ENCODE measurements around the gene WWOX.

Gene WWOX

GRCh38 chr16:78075800-78076199 is 23.7 kb upstream of the WWOX start:
- TF ChIP-seq SPI1 (IDR thresholded peaks at IDR 0.05; ENCODE audit: low read depth, low read length) (no peak), TAF1 (IDR thresholded peaks at IDR 0.05; ENCODE audit: low read depth, low read length) (no peak), POU2F2 (IDR thresholded peaks at IDR 0.05; ENCODE audit: low read depth, low read length) (no peak), PAX5 (IDR thresholded peaks at IDR 0.05; ENCODE audit: insufficient read depth, low read length, severe bottlenecking) (no peak), POLR2AphosphoS5 (IDR thresholded peaks at IDR 0.05; ENCODE audit: low read depth, low read length) (no peak), POLR2A (IDR thresholded peaks at IDR 0.05; ENCODE audit: low read depth, low read length) (no peak)
- no peak for FAIRE-seq
- DNase-seq (ENCODE audit: insufficient read length, low spot score) = no peak

DNA sequence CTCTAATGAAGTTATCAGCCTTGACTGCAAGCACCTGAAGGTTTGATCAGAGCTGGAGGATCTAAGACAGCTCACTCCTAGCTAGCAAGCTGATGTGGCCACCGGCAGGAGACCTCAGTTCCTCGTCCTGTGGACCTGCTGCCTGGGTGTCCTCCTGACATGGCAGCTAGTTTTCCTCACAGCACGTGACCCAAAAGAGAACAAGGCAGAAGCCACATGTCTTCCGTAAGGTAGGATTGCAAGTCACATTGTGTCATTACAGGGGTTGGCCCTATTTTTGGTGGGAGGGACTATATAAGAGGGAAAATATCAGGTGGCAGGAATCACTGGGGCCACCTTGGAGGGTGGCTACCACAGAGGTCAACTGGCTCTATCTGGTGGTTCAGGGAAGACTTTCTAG is 18.1 kb upstream of the WWOX start:
- TF ChIP-seq POLR2AphosphoS5 (IDR thresholded peaks at IDR 0.05; ENCODE audit: low read depth, low read length) = no peak
- no peak for TF ChIP-seq SPI1 (IDR thresholded peaks at IDR 0.05; ENCODE audit: low read depth, low read length)
- no peak for TF ChIP-seq PAX5 (IDR thresholded peaks at IDR 0.05; ENCODE audit: insufficient read depth, low read length, severe bottlenecking)
- TF ChIP-seq POU2F2 (IDR thresholded peaks at IDR 0.05; ENCODE audit: low read depth, low read length) = no peak
- TF ChIP-seq POLR2A (IDR thresholded peaks at IDR 0.05; ENCODE audit: low read depth, low read length) = no peak
- TF ChIP-seq TAF1 (IDR thresholded peaks at IDR 0.05; ENCODE audit: low read depth, low read length) = no peak
- FAIRE-seq (no peak), DNase-seq (ENCODE audit: insufficient read length, low spot score) (no peak)

- FAIRE-seq (no peak), DNase-seq (ENCODE audit: insufficient read length, low spot score) (no peak)
- TF ChIP-seq SPI1 (IDR thresholded peaks at IDR 0.05; ENCODE audit: low read depth, low read length) (no peak), POLR2A (IDR thresholded peaks at IDR 0.05; ENCODE audit: low read depth, low read length) (no peak), POLR2AphosphoS5 (IDR thresholded peaks at IDR 0.05; ENCODE audit: low read depth, low read length) (no peak), TAF1 (IDR thresholded peaks at IDR 0.05; ENCODE audit: low read depth, low read length) (no peak), POU2F2 (IDR thresholded peaks at IDR 0.05; ENCODE audit: low read depth, low read length) (no peak), PAX5 (IDR thresholded peaks at IDR 0.05; ENCODE audit: insufficient read depth, low read length, severe bottlenecking) (no peak)
Measured at GRCh38 chr16:78091419-78091818, 8.0 kb upstream of the WWOX start.

DNA sequence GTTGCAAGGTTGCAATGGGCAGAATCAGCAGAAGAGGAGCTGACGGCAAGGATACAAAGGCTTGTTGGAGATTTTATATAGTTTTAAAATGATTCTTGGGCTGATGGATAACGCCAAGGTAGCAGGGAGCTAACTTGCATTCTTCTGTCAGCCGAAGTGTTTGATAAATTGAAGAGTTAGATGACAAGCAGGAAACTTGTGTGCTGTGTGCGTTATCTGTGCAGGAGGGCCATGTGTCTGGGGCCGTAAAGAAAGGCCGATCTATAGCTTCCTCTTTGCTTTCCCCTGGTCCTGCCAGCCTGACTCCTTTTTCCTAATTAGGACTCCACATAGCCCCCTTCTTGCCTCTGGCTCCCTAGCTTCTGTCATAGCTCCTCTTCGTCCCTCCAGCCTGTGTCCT is 6.7 kb upstream of the WWOX start:
- DNase-seq (ENCODE audit: insufficient read length, low spot score) (no peak), FAIRE-seq (no peak)
- TF ChIP-seq POLR2A (IDR thresholded peaks at IDR 0.05; ENCODE audit: low read depth, low read length) = no peak

DNA sequence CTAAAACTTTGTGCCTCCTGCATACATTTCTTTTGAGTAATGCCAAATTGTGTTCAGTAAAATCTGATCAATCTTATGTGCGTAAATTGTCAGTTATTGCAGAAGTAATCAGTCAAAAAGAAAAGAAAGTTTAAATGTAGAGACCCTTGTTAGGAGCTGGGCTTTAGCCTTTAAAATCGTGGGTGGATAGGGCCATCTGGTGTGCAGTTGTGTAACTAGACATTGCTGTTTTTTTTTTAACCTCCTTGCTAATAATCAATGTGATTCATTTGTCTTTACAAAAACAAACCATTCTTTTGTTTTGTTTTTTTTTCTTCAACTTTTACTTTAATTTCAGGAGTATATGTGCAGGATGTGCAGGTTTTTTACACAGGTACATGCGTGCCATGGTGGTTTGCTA is 5.3 kb upstream of the WWOX start:
- no peak for TF ChIP-seq PAX5 (IDR thresholded peaks at IDR 0.05; ENCODE audit: insufficient read depth, low read length, severe bottlenecking)

DNA sequence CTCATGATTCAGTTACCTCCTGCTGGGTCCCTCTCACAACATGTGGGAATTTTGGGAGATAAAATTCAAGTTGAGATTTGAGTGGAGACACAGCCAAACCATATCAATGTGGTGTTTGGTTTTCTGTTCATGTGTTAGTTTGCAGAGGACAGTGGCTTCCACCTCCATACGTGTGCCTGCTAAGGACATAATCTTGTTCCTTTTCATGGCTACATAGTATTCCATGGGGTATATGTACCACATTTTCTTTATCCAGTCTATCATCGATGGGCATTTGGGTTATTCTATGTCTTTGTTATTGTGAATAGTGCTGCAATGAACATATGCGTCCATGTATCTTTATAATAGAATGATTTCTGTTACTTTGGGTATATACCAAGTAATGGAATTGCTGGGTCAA is 4.5 kb upstream of the WWOX start:
- TF ChIP-seq SPI1 (IDR thresholded peaks at IDR 0.05; ENCODE audit: low read depth, low read length) (no peak), TAF1 (IDR thresholded peaks at IDR 0.05; ENCODE audit: low read depth, low read length) (no peak), POU2F2 (IDR thresholded peaks at IDR 0.05; ENCODE audit: low read depth, low read length) (no peak), POLR2AphosphoS5 (IDR thresholded peaks at IDR 0.05; ENCODE audit: low read depth, low read length) (no peak), POLR2A (IDR thresholded peaks at IDR 0.05; ENCODE audit: low read depth, low read length) (no peak), PAX5 (IDR thresholded peaks at IDR 0.05; ENCODE audit: insufficient read depth, low read length, severe bottlenecking) (no peak)
- DNase-seq (ENCODE audit: insufficient read length, low spot score) (no peak), FAIRE-seq (no peak)

More for the DNA sequence above, 5.3 kb upstream of the WWOX start:
- FAIRE-seq (no peak), DNase-seq (ENCODE audit: insufficient read length, low spot score) (no peak)

DNA sequence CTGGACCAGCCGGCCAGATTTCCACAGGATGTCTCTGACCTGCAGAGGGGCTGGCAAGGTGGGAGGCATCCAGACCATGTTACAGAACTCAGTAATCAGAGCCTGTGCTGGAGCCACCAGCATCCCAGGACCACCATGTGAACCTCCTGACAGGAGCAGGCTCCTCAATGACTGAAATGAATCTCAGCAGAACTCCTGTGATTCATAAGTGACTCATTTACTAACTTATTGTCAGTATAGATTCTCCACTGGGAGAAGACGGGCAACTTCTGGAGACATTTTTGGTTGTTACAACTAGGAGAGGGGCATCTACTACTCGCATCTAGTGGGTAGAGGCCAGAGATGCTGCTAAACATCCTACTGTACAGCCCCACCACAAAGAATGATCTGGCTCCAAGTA is 3.1 kb upstream of the WWOX start:
- DNase-seq (ENCODE audit: insufficient read length, low spot score) (no peak), FAIRE-seq (no peak)
- TF ChIP-seq TAF1 (IDR thresholded peaks at IDR 0.05; ENCODE audit: low read depth, low read length) (no peak), SPI1 (IDR thresholded peaks at IDR 0.05; ENCODE audit: low read depth, low read length) (no peak), POLR2A (IDR thresholded peaks at IDR 0.05; ENCODE audit: low read depth, low read length) (no peak), PAX5 (IDR thresholded peaks at IDR 0.05; ENCODE audit: insufficient read depth, low read length, severe bottlenecking) (no peak), POU2F2 (IDR thresholded peaks at IDR 0.05; ENCODE audit: low read depth, low read length) (no peak), POLR2AphosphoS5 (IDR thresholded peaks at IDR 0.05; ENCODE audit: low read depth, low read length) (no peak)

GRCh38 chr16:78097548-78097947 is 1.9 kb upstream of the WWOX start:
- TF ChIP-seq POLR2AphosphoS5 (IDR thresholded peaks at IDR 0.05; ENCODE audit: low read depth, low read length) = no peak
- no peak for TF ChIP-seq SPI1 (IDR thresholded peaks at IDR 0.05; ENCODE audit: low read depth, low read length)
- TF ChIP-seq POU2F2 (IDR thresholded peaks at IDR 0.05; ENCODE audit: low read depth, low read length) = no peak
- TF ChIP-seq POLR2A (IDR thresholded peaks at IDR 0.05; ENCODE audit: low read depth, low read length) = no peak
- no peak for TF ChIP-seq PAX5 (IDR thresholded peaks at IDR 0.05; ENCODE audit: insufficient read depth, low read length, severe bottlenecking)
- no peak for TF ChIP-seq TAF1 (IDR thresholded peaks at IDR 0.05; ENCODE audit: low read depth, low read length)
- no peak for FAIRE-seq
- no peak for DNase-seq (ENCODE audit: insufficient read length, low spot score)

- DNase-seq (ENCODE audit: insufficient read length, low spot score) = no peak
- FAIRE-seq = no peak
Measured at GRCh38 chr16:78098087-78098486, 1.4 kb upstream of the WWOX start.

GRCh38 chr16:78098595-78099270 is 721 bp upstream of the WWOX start:
- DNase-seq (ENCODE audit: insufficient read length, low spot score) (no peak), FAIRE-seq (no peak)
- TF ChIP-seq SPI1 (IDR thresholded peaks at IDR 0.05; ENCODE audit: low read depth, low read length) (no peak), POU2F2 (IDR thresholded peaks at IDR 0.05; ENCODE audit: low read depth, low read length) (no peak)

More at GRCh38 chr16:78098087-78098486, 1.4 kb upstream of the WWOX start:
- TF ChIP-seq POLR2AphosphoS5 (IDR thresholded peaks at IDR 0.05; ENCODE audit: low read depth, low read length) = no peak
- no peak for TF ChIP-seq PAX5 (IDR thresholded peaks at IDR 0.05; ENCODE audit: insufficient read depth, low read length, severe bottlenecking)
- no peak for TF ChIP-seq TAF1 (IDR thresholded peaks at IDR 0.05; ENCODE audit: low read depth, low read length)
- TF ChIP-seq POU2F2 (IDR thresholded peaks at IDR 0.05; ENCODE audit: low read depth, low read length) = no peak
- no peak for TF ChIP-seq POLR2A (IDR thresholded peaks at IDR 0.05; ENCODE audit: low read depth, low read length)
- no peak for TF ChIP-seq SPI1 (IDR thresholded peaks at IDR 0.05; ENCODE audit: low read depth, low read length)

Data from GM12891 (cell line).